Spleen (tissue), 11 donors: ENCODE measurements around the gene FLAD1. TPM values are rescaled to one million over a fixed set of nuclear protein-coding genes. Genes with fewer than 3 reads are reported as not detected.

Experiments used
- DNase-seq: peaks from one replicate; pipeline ENCODE4 v3.0.0-alpha.2; 2020
- H3K27ac ChIP-seq, 8 donors: fragments of 200-600 bp; sonication (generic) in 7 of 8; 1 replicate in 4 of 8; 2 replicates in 4 of 8; pipeline versions ENCODE4 v1.5.0 to v1.8.0; 2016 to 2021; ENCODE audit warnings: inconsistent platforms in 4 of 8, mild to moderate bottlenecking in 4 of 8, moderate library complexity in 1 of 8
- H3K27me3 ChIP-seq, 7 donors: fragments of 200-600 bp; sonication (generic) in 6 of 7; replicated peaks in 1 of 7; 1 replicate in 4 of 7; 2 replicates in 3 of 7; pipeline versions ENCODE4 v1.5.0 to v1.8.0; 2016 to 2021; ENCODE audit warnings: inconsistent platforms in 3 of 7, mild to moderate bottlenecking in 1 of 7
- H3K36me3 ChIP-seq, 6 donors: fragments of 200-600 bp; sonication (generic) in 5 of 6; 1 replicate in 4 of 6; 2 replicates in 2 of 6; pipeline versions ENCODE4 v1.5.0 to v1.8.0; 2016 to 2021; ENCODE audit warnings: inconsistent platforms in 2 of 6
- H3K4me1 ChIP-seq, 6 donors: fragments of 200-600 bp; sonication (generic) in 5 of 6; 1 replicate in 3 of 6; 2 replicates in 3 of 6; pipeline versions ENCODE4 v1.5.0 to v1.8.0; 2016 to 2021; ENCODE audit warnings: inconsistent platforms in 3 of 6
- H3K4me3 ChIP-seq, 8 donors: fragments of 200-600 bp; sonication (generic) in 7 of 8; 1 replicate in 4 of 8; 2 replicates in 4 of 8; pipeline versions ENCODE4 v1.5.0 to v1.8.0; 2016 to 2021; ENCODE audit warnings: inconsistent platforms in 4 of 8, mild to moderate bottlenecking in 4 of 8, moderate library complexity in 2 of 8
- H3K9me3 ChIP-seq, 8 donors: fragments of 200-600 bp; sonication (generic) in 7 of 8; 1 replicate in 4 of 8; 2 replicates in 4 of 8; pipeline versions ENCODE4 v1.5.0 to v1.8.0; 2016 to 2021; ENCODE audit warnings: inconsistent platforms in 4 of 8
- CTCF ChIP-seq, 11 experiments: fragments of 200-600 bp in 7 of 11; fragments of 450-650 bp in 4 of 11; sonication (generic) in 4 of 11; IDR thresholded peaks in 8 of 11; conservative IDR thresholded peaks in 3 of 11; 1 replicate in 7 of 11; 2 replicates in 4 of 11; pipeline versions ENCODE4 v1.4.0 to v1.8.0; 2016 to 2021; ENCODE audit warnings: antibody characterized with exemption in 11 of 11, inconsistent platforms in 4 of 11, mild to moderate bottlenecking in 1 of 11
- POLR2A ChIP-seq, 3 donors: fragments of 450-650 bp; IDR thresholded peaks; one replicate each; pipeline ENCODE4 v1.5.1; 2017; ENCODE audit warnings: antibody characterized with exemption in 3 of 3, mild to moderate bottlenecking in 1 of 3
- POLR2AphosphoS5 ChIP-seq, 3 donors: sonication (generic); formaldehyde crosslinking; IDR thresholded peaks; one replicate each; pipeline ENCODE4 v1.5.1; 2017; ENCODE audit warnings: antibody characterized with exemption in 3 of 3
- WGBS, 5 donors: extraction: QIAGEN DNeasy Blood & Tissue Kit in 3 of 5; methylation state at CpG; one replicate each; pipeline versions ENCODE4 v1.1.5 to v1.1.7; 2013 to 2018; 5-methylcytosine and 5-hydroxymethylcytosine counted together
- intact Hi-C: fragments of 100-400 bp; cut with DNase I; formaldehyde crosslinking; loops from one replicate; pipeline ENCODE4 v1.15.0; 2023; ENCODE audit warnings: low total_unique reads
- polyA plus RNA-seq, 3 donors: library from polyadenylated mRNA; stranded (reverse); fragments of 200-250 nt; gene quantifications; one replicate each; pipeline ENCODE4 v1.2.1, GENCODE V29; 2013
- total RNA-seq, 7 donors: library from RNA; depleted of rRNA in 3 of 7; stranded (reverse); fragments of >200 nt in 3 of 7; fragmentation: NEBNext Ultra II Directional in 4 of 7; extraction: Animal tissue kit (Norgen Biotek cat#: 25700) in 4 of 7; gene quantifications; one replicate each; pipeline versions ENCODE4 v1.1.0 to v1.2.1, GENCODE V29; 2016 to 2021
- donor health status: healthy with polysubstance abuse.
- donor health status: DM: no; HTN: no; CAD: no; lungs with moderate emphysema.
- donor health status: DM: no; HTN: no; CAD: no.
- donor health status: Bipolar disorder and iron deficiency.
- donor health status: healthy.
- donor health status: DM: no; HTN: no; CAD: no.
- donor health status: DM: yes; HTN: yes; CAD: no.

Gene FLAD1
- total and polyA plus RNA-seq, 10 donors, result 27.1 to 43.4 (median 31.6) TPM

GRCh38 chr1:155037043-155037442 lies 53.9 kb downstream of the FLAD1 start:
- H3K36me3 ChIP-seq, result no peaks in the 10 kb centered on the region
- WGBS, 5 donors, result 90 to 96% (median 94%) methylated on average over 3 of the region's 3 CpGs
- peaks cover 0 to 19% (median 5%) of the 10 kb centered on the region in 6 donors for H3K4me1 ChIP-seq
- intact Hi-C loops, result no loop called here
- DNase-seq, result no peak
- no peaks in the 10 kb centered on the region for H3K9me3 ChIP-seq
- TF ChIP-seq POLR2A (IDR thresholded peaks at IDR 0.05) (no peak), POLR2AphosphoS5 (IDR thresholded peaks at IDR 0.05) (no peak), CTCF (IDR thresholded peaks at IDR 0.05 in 8 of 11, conservative IDR thresholded peaks at IDR 0.05 in 3 of 11) (no peak)
- H3K4me3 ChIP-seq, result no peak overlapping the region
- no peak overlapping the region for H3K27ac ChIP-seq
- peaks cover 0 to 5% (median 0%) of the 10 kb centered on the region in 7 donors for H3K27me3 ChIP-seq

GRCh38 chr1:155037851-155038441 lies 54.8 kb downstream of the FLAD1 start:
- TF ChIP-seq POLR2A (IDR thresholded peaks at IDR 0.05) (no peak), POLR2AphosphoS5 (IDR thresholded peaks at IDR 0.05) (no peak), CTCF (IDR thresholded peaks at IDR 0.05 in 8 of 11, conservative IDR thresholded peaks at IDR 0.05 in 3 of 11) (no peak)
- no peak for DNase-seq
- Histone ChIP-seq H3K4me3 (no peak overlapping the region), H3K27me3 (peaks cover 0 to 5% (median 0%) of the 10 kb centered on the region in 7 donors), H3K9me3 (no peaks in the 10 kb centered on the region), H3K27ac (no peak overlapping the region), H3K4me1 (peaks cover 0 to 19% (median 5%) of the 10 kb centered on the region in 6 donors), H3K36me3 (no peaks in the 10 kb centered on the region)
- intact Hi-C loops, result no loop called here
- 82 to 92% (median 86%) methylated on average over 6 of the region's 6 CpGs for WGBS, 5 donors

GRCh38 chr1:155038602-155039307 lies 55.6 kb downstream of the FLAD1 start:
- DNase-seq, result no peak
- H3K4me3 ChIP-seq, result no peak overlapping the region
- H3K27ac ChIP-seq, result no peak overlapping the region
- peaks cover 0 to 19% (median 5%) of the 10 kb centered on the region in 6 donors for H3K4me1 ChIP-seq
- TF ChIP-seq POLR2A (IDR thresholded peaks at IDR 0.05), result no peak
- TF ChIP-seq CTCF (IDR thresholded peaks at IDR 0.05 in 8 of 11, conservative IDR thresholded peaks at IDR 0.05 in 3 of 11), result no peak
- no peak for TF ChIP-seq POLR2AphosphoS5 (IDR thresholded peaks at IDR 0.05)
- H3K36me3 ChIP-seq, result no peaks in the 10 kb centered on the region
- intact Hi-C loops, result no loop called here
- 39 to 51% (median 48%) methylated on average over 8 of the region's 8 CpGs for WGBS, 5 donors
- H3K27me3 ChIP-seq, result peaks cover 0 to 5% (median 0%) of the 10 kb centered on the region in 7 donors
- no peaks in the 10 kb centered on the region for H3K9me3 ChIP-seq

GRCh38 chr1:155039308-155039669 lies 56.1 kb downstream of the FLAD1 start:
- H3K4me3 ChIP-seq, result no peak overlapping the region
- 64 to 72% (median 68%) methylated on average over 3 to 4 of the region's 4 CpGs for WGBS, 5 donors
- DNase-seq, result no peak
- H3K27ac ChIP-seq, result no peak overlapping the region
- intact Hi-C loops, result no loop called here
- H3K27me3 ChIP-seq, result peaks cover 0 to 5% (median 0%) of the 10 kb centered on the region in 7 donors
- TF ChIP-seq POLR2A (IDR thresholded peaks at IDR 0.05) (no peak), POLR2AphosphoS5 (IDR thresholded peaks at IDR 0.05) (no peak), CTCF (IDR thresholded peaks at IDR 0.05 in 8 of 11, conservative IDR thresholded peaks at IDR 0.05 in 3 of 11) (no peak)
- no peaks in the 10 kb centered on the region for H3K36me3 ChIP-seq
- H3K4me1 ChIP-seq, result peaks cover 0 to 19% (median 5%) of the 10 kb centered on the region in 6 donors
- H3K9me3 ChIP-seq, result no peaks in the 10 kb centered on the region
